ENCODE measurements around the gene MUC6.
"Not testable (repeated sequence)": the region's sequence is repeated elsewhere in the genome, so short reads cannot be mapped to it uniquely, and the experiment has no call there.

Gene MUC6

GRCh38 chr11:984546-984945 is 52.0 kb downstream of the MUC6 start:
- DNase-seq = no peak

GRCh38 chr11:981764-982163 is 54.8 kb downstream of the MUC6 start:
- DNase-seq = no peak

GRCh38 chr11:980438-981357 is 55.8 kb downstream of the MUC6 start:
- DNase-seq = no peak

GRCh38 chr11:978781-979180 is 57.7 kb downstream of the MUC6 start:
- DNase-seq = no peak

GRCh38 chr11:977830-978720 is 58.4 kb downstream of the MUC6 start:
- DNase-seq = no peak

GRCh38 chr11:976431-977160 is 59.9 kb downstream of the MUC6 start:
- DNase-seq = no peak

- peak; percentile 75 for DNase-seq
Measured at GRCh38 chr11:975827-976226, 60.7 kb downstream of the MUC6 start.

GRCh38 chr11:975376-975775 is 61.1 kb downstream of the MUC6 start:
- not testable (repeated sequence) for DNase-seq

- DNase-seq = no peak
Measured at GRCh38 chr11:973237-973636, 63.3 kb downstream of the MUC6 start.

GRCh38 chr11:972523-973211 is 63.9 kb downstream of the MUC6 start:
- no peak for DNase-seq

GRCh38 chr11:971731-972365 is 64.7 kb downstream of the MUC6 start:
- DNase-seq = no peak

GRCh38 chr11:971092-971690 is 65.3 kb downstream of the MUC6 start:
- DNase-seq = no peak

- DNase-seq = no peak
Measured at GRCh38 chr11:970319-970871, 66.1 kb downstream of the MUC6 start.

- no peak for DNase-seq
Measured at GRCh38 chr11:969651-970205, 66.8 kb downstream of the MUC6 start.

GRCh38 chr11:968822-969221 is 67.7 kb downstream of the MUC6 start:
- no peak for DNase-seq

GRCh38 chr11:967995-968751 is 68.3 kb downstream of the MUC6 start:
- no peak for DNase-seq

- no peak for DNase-seq
Measured at GRCh38 chr11:965206-965775, 71.2 kb downstream of the MUC6 start.

GRCh38 chr11:963852-964251 is 72.7 kb downstream of the MUC6 start:
- DNase-seq = no peak
